Heart right ventricle (tissue), 16 donors: ENCODE measurements around the gene CEP72. TPM values are rescaled to one million over a fixed set of nuclear protein-coding genes. Genes with fewer than 3 reads are reported as not detected.

Experiments used
- ATAC-seq, 8 donors: fragments of 200-7000 bp; cut with Tn5 transposase; one replicate each; pipeline ENCODE4 v1.9.1; 2020; ENCODE audit warnings: mild to moderate bottlenecking in 8 of 8, moderate library complexity in 8 of 8, moderate number of reproducible peaks in 1 of 8
- DNase-seq, 2 donors: peaks; one replicate each; pipeline ENCODE4 v3.0.0-alpha.2; 2020
- H3K27ac ChIP-seq, 10 donors: fragments of 200-600 bp; sonication (generic) in 2 of 10; one replicate each; pipeline versions ENCODE4 v1.5.0 to v1.8.0; 2020 to 2022; ENCODE audit warnings: mild to moderate bottlenecking in 3 of 10
- H3K27me3 ChIP-seq, 7 donors: fragments of 200-600 bp; one replicate each; pipeline ENCODE4 v1.8.0; 2021 to 2022; ENCODE audit warnings: mild to moderate bottlenecking in 2 of 7
- H3K36me3 ChIP-seq, 9 donors: fragments of 200-600 bp; sonication (generic) in 1 of 9; one replicate each; pipeline versions ENCODE4 v1.5.0 to v1.8.0; 2020 to 2022; ENCODE audit warnings: mild to moderate bottlenecking in 2 of 9
- H3K4me1 ChIP-seq, 9 donors: fragments of 200-600 bp; sonication (generic) in 1 of 9; one replicate each; pipeline versions ENCODE4 v1.5.0 to v1.8.0; 2020 to 2022; ENCODE audit warnings: mild to moderate bottlenecking in 4 of 9
- H3K4me3 ChIP-seq, 10 donors: fragments of 200-600 bp; sonication (generic) in 2 of 10; one replicate each; pipeline versions ENCODE4 v1.5.0 to v1.8.0; 2020 to 2022; ENCODE audit warnings: mild to moderate bottlenecking in 7 of 10, moderate library complexity in 2 of 10
- H3K9me3 ChIP-seq, 11 donors: fragments of 200-600 bp in 10 of 11; sonication (generic) in 2 of 11; one replicate each; pipeline versions ENCODE4 v1.5.0 to v1.8.0; 2013 to 2022; ENCODE audit warnings: mild to moderate bottlenecking in 2 of 11, control low read depth in 1 of 11, moderate library complexity in 1 of 11
- WGBS, 2 donors: extraction: QIAGEN DNeasy Blood & Tissue Kit; methylation state at CpG; one replicate each; pipeline ENCODE4 v1.1.7; 2013; ENCODE audit warnings: inconsistent platforms in 1 of 2; 5-methylcytosine and 5-hydroxymethylcytosine counted together
- intact Hi-C, 10 donors: fragments of 100-400 bp; cut with DNase I; formaldehyde crosslinking; loops; one replicate each; pipeline versions ENCODE4 v1.11.1 to v1.14.2; 2022
- polyA plus RNA-seq, 2 donors: library from polyadenylated mRNA; stranded (reverse); fragments of 200-250 nt; gene quantifications; one replicate each; pipeline ENCODE4 v1.2.3, GENCODE V29; 2013
- total RNA-seq, 10 donors: library from RNA; stranded (reverse); fragmentation: NEBNext Ultra II Directional in 3 of 10; extraction: Animal tissue kit (Norgen Biotek cat#: 25700) in 3 of 10; gene quantifications; one replicate each; pipeline versions ENCODE4 v1.2.1 to v1.2.4, GENCODE V29; 2021 to 2023
- TF ChIP-seq, protein P1 (sequence below), 9 donors: fragments of 200-600 bp; sonication (generic) in 2 of 9; IDR thresholded peaks; one replicate each; pipeline versions ENCODE4 v1.5.0 to v1.8.0; 2021 to 2022; ENCODE audit warnings: antibody characterized with exemption in 9 of 9, mild to moderate bottlenecking in 5 of 9, moderate library complexity in 1 of 9
- donor health status: Arrhythmogenic right ventricular cardiomyopathy.
- donor health status: ischemic (EF 13 %, LVEDD 7.1; RV severe dilation, severe dysfunction).
- donor health status: healthy with polysubstance abuse.
- donor health status: DM: no; HTN: yes; CAD: no.
- donor health status: DM: no; HTN: no; CAD: no.
- donor health status: ischemic (EF 25% LVEDD 6.9; RV normal size, moderate dysfunction).
- donor health status: ischemic (EF 25% LVEDD 5.7; RV mildly dilated, moderate dysfunction).
- donor health status: healthy.
- donor health status: DM: yes; HTN: yes; CAD: no.
- donor health status: Ischemic cardiomyopathy.
- donor health status: ischemic (EF 35%, LVEDD 5.7; RV mildly dilated, moderate dysfunction).
- donor health status: nonischemic (EF 11% LVEDD 7.7; RV severe dilation, severe dysfunction).
- donor health status: DM: yes; HTN: yes; CAD: no.
- donor health status: PGD.
- donor health status: ischemic (EF 29% LVEDD 5.4; RV normal size, mild dysfunction).
- donor health status: nonischemic (EF 23%, LVEDD 6.1; RV moderate dilation, normal function).

The CEP72 gene
- total and polyA plus RNA-seq, 12 donors: 0.66 to 2.4 (median 1.4) TPM

DNA sequence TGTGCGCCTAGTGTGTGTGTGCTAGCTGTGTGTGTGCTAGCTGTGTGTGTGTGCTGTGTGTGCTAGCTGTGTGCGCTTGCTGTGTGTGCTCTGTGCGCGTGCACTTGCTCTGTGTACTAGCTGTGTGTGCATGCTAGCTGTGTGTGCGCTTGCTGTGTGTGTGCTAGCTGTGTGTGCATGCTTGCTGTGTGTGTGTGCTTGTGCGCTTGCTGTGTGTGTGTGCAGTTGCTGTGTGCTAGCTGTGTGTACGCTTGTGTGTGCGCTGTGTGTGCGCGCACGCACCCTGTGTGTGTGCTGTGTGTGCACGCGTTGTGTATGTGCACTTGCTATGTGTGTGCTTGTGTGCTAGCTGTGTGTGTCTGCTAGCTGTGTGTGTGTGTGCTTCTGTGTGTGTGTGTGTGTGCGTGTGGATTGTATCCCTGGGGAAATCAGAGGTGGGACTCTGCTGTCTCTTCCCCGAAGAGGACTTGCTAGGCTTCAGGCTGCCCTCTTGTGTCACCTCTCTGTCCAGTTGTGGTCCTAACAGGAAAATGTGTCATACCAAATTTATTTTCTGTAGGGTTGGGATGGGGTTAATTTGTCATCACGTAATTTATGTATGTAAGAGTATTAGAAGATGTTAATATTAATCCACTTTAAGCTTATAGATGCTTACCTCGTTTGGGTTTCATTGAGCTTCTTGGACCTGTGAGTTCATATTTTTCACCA is 42.1 kb downstream of the CEP72 start:
- Histone ChIP-seq H3K4me1 (no peaks in the 10 kb centered on the region), H3K36me3 (peaks cover 0 to 29% (median 5%) of the 10 kb centered on the region in 9 donors), H3K4me3 (no peak overlapping the region), H3K27me3 (no peaks in the 10 kb centered on the region), H3K9me3 (peaks cover 0 to 13% (median 0%) of the 10 kb centered on the region in 11 donors), H3K27ac (no peak overlapping the region)
- 86 to 96% methylated on average over 17 of the region's 17 CpGs for WGBS, 2 donors
- ATAC-seq (peak in 2 of 8 donors; percentile 27 to 69), DNase-seq (no peak)
- TF ChIP-seq, protein P1, sequence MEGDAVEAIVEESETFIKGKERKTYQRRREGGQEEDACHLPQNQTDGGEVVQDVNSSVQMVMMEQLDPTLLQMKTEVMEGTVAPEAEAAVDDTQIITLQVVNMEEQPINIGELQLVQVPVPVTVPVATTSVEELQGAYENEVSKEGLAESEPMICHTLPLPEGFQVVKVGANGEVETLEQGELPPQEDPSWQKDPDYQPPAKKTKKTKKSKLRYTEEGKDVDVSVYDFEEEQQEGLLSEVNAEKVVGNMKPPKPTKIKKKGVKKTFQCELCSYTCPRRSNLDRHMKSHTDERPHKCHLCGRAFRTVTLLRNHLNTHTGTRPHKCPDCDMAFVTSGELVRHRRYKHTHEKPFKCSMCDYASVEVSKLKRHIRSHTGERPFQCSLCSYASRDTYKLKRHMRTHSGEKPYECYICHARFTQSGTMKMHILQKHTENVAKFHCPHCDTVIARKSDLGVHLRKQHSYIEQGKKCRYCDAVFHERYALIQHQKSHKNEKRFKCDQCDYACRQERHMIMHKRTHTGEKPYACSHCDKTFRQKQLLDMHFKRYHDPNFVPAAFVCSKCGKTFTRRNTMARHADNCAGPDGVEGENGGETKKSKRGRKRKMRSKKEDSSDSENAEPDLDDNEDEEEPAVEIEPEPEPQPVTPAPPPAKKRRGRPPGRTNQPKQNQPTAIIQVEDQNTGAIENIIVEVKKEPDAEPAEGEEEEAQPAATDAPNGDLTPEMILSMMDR (IDR thresholded peaks at IDR 0.05): no peak
- intact Hi-C loops: no loop called here

DNA sequence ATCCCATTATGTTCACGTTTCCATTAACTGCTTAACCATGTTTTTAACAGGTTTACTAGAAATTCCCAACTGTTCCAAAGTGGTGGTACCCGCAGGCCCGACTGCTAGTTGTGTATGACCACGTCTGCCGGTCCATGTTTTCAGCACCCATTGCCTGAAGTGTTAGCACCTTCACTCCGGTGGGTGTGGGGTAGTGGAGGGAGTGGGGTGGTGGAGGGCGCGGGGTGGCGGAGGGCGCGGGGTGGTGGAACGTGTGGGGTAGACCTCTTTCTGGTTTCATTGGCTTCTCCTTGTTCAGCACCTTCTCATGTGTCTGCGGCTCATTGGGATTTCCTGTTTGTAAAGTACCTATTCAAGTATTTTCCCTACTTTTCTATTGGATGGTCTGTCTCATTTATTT is 43.3 kb downstream of the CEP72 start:
- Histone ChIP-seq H3K27ac (no peak overlapping the region), H3K9me3 (peaks cover 0 to 13% (median 0%) of the 10 kb centered on the region in 11 donors), H3K4me1 (no peaks in the 10 kb centered on the region), H3K4me3 (no peak overlapping the region), H3K36me3 (peaks cover 0 to 40% (median 5%) of the 10 kb centered on the region in 9 donors), H3K27me3 (no peaks in the 10 kb centered on the region)
- no peak for DNase-seq
- intact Hi-C loops: no loop called here
- no peak for ATAC-seq
- TF ChIP-seq, protein P1 (IDR thresholded peaks at IDR 0.05): no peak
- 91 to 94% methylated on average over 13 of the region's 13 CpGs for WGBS, 2 donors

DNA sequence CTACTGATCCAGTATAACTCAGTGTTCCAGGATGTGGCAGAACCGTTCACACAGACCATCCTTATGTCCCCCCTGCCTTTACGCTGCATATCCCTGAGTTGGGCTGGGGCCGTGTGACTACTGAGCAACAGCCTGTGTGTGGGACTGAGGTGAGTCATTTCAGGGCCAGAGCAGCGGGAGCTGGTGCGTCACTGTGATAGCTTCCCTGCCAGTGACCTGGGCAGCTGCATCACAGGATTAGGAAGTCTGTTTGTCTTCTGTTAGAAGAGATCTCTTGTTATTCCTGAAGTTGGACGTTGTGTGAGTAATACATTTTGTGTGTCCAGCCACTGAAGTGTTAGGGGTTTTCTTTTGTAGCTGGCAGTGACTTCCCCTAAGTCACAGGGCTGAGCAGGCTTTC is 45.4 kb downstream of the CEP72 start:
- Histone ChIP-seq H3K9me3 (peaks cover 0 to 13% (median 0%) of the 10 kb centered on the region in 11 donors), H3K27me3 (no peaks in the 10 kb centered on the region), H3K4me1 (no peaks in the 10 kb centered on the region), H3K36me3 (peaks cover 0 to 46% (median 5%) of the 10 kb centered on the region in 9 donors), H3K4me3 (no peak overlapping the region), H3K27ac (no peak overlapping the region)
- WGBS, 2 donors: 89 to 96% methylated on average over 6 of the region's 6 CpGs
- intact Hi-C loops: no loop called here
- ATAC-seq (no peak), DNase-seq (no peak)
- TF ChIP-seq, protein P1 (IDR thresholded peaks at IDR 0.05): no peak

DNA sequence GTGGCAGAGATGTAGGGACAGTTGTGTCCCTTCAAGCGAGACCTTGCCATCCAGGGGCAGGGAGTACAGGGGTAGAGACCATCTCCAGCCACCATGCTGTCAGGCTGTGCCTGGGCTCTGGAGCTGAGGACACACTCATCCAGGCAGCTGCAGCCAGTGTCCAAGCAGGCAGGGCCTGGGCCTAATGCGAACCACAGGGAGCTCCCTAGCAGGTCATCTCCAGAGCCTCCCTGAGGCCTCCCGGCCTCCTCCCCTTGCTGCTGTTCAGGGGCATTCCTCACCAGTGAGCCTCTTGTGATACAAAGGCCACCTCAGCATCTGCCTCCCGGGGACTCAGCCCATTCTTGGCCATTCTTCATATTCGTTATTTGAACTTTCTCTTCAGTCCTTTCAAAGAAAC is 46.0 kb downstream of the CEP72 start:
- intact Hi-C loops: no loop called here
- ATAC-seq: peak in 1 of 8 donors; percentile 19
- DNase-seq: no peak
- H3K27ac ChIP-seq: no peak overlapping the region
- no peaks in the 10 kb centered on the region for H3K27me3 ChIP-seq
- H3K9me3 ChIP-seq: peaks cover 0 to 13% (median 0%) of the 10 kb centered on the region in 11 donors
- 96 to 98% methylated on average over 5 of the region's 5 CpGs for WGBS, 2 donors
- peaks cover 0 to 51% (median 5%) of the 10 kb centered on the region in 9 donors for H3K36me3 ChIP-seq
- H3K4me3 ChIP-seq: no peak overlapping the region
- no peaks in the 10 kb centered on the region for H3K4me1 ChIP-seq
- TF ChIP-seq, protein P1 (IDR thresholded peaks at IDR 0.05): no peak
